ENCODE results near the gene SALL2. TPM values are rescaled to one million over a fixed set of nuclear protein-coding genes. Genes with fewer than 3 reads are reported as not detected.

The SALL2 gene
- total and polyA plus RNA-seq, 10 of the 15 experiments (the other 5 are each of a cell fraction or from before 2014, with no cell fraction given), result 1.6 to 6.2 (median 2.1) TPM

GRCh38 chr14:21510735-21511657, 15.2 kb downstream of the SALL2 start, which contains the start of gene METTL3 (continued):
- TF ChIP-seq TBL1XR1 (IDR thresholded peaks at IDR 0.05; ENCODE audit: low read depth, low read length) (no peak; the same call in 1 of the 2 replicates), ZBTB4 (CRISPR knock-in tag; IDR thresholded peaks at IDR 0.05) (no peak), LARP7 (IDR thresholded peaks at IDR 0.05) (peak; percentile 59; the same call in 1 of the 2 replicates), MXI1 (IDR thresholded peaks at IDR 0.05; ENCODE audit: low read depth, low read length) (peak; percentile 95), SP1 (IDR thresholded peaks at IDR 0.05; ENCODE audit: low read depth, low read length) (no peak), MAX (IDR thresholded peaks at IDR 0.05; ENCODE audit: low read depth, low read length) (no peak), KAT2A (conservative IDR thresholded peaks at IDR 0.05; ENCODE audit: control insufficient read depth, low read depth, low read length) (no peak), NFYA (IDR thresholded peaks at IDR 0.05; ENCODE audit: borderline replicate concordance, low read depth, low read length) (no peak), EP300 (IDR thresholded peaks at IDR 0.05; ENCODE audit: borderline replicate concordance in 1 of 2, control insufficient read depth in 1 of 2, low read depth in 2 of 2, low read length in 2 of 2) (no peak), NR2C1 (IDR thresholded peaks at IDR 0.05) (peak; percentile 98), ZNF622 (IDR thresholded peaks at IDR 0.05) (no peak), ZNF217 (IDR thresholded peaks at IDR 0.05) (no peak), SUZ12 (IDR thresholded peaks at IDR 0.05; ENCODE audit: unreplicated experiment) (no peak)

All from GM12878 (cell line).